ENCODE results near the gene CLDND2.
A peak's percentile ranks its signal among the peaks of the same experiment; 100 is the strongest.

CLDND2 gene

GRCh38 chr19:51367255-51367564 lies 1.6 kb downstream of the CLDND2 start:
- CTCF ChIA-PET = interaction anchor here (1.0 kb wide), 1 partner anchor 28 kb away, joined by 4 read pairs; no protein-coding TSS in a partner anchor

GRCh38 chr19:51366389-51367254 lies 2.2 kb downstream of the CLDND2 start:
- H3K27ac ChIP-seq (ENCODE audit: extremely low read depth, low read depth, low read length) = peak overlapping the region; percentile 85
- ChIA-PET POLR2A (interaction anchor here (0.9 to 2.7 kb wide), 12 partner anchors 7 to 38 kb away, joined by 3 to 37 read pairs (median 8); partner anchors contain the start of gene VSIG10L), CTCF (interaction anchor here (1.0 to 1.3 kb wide), 3 partner anchors 27 to 28 kb away, joined by 4 to 6 read pairs (median 5); no protein-coding TSS in a partner anchor)
- H3K4me3 ChIP-seq (ENCODE audit: low read depth, low read length) = peak overlapping the region; percentile 77
- H3K4me1 ChIP-seq (ENCODE audit: control insufficient read depth, insufficient read depth, low read length) = peaks cover 10% of the 10 kb centered on the region
- H3K9me3 ChIP-seq (ENCODE audit: control insufficient read depth, insufficient read depth, low read depth, low read length) = no peaks in the 10 kb centered on the region
- no peaks in the 10 kb centered on the region; a peak in 1 of 3 replicates for H3K36me3 ChIP-seq (ENCODE audit: control insufficient read depth in 2 of 2, insufficient read depth in 1 of 2, low read length in 2 of 2)
- TF ChIP-seq ZNF132 (tag by site-specific recombination; IDR thresholded peaks at IDR 0.05; ENCODE audit: borderline replicate concordance) (no peak), ZSCAN30 (tag by site-specific recombination; IDR thresholded peaks at IDR 0.05) (no peak), ZIC2 (tag by site-specific recombination; IDR thresholded peaks at IDR 0.05) (peak; percentile 10; the same call in 1 of the 2 replicates), ZNF629 (tag by site-specific recombination; IDR thresholded peaks at IDR 0.05) (peak; percentile 43), ZNF785 (tag by site-specific recombination; IDR thresholded peaks at IDR 0.05) (peak; percentile 75; the same call in 1 of the 2 replicates), PRDM4 (tag by site-specific recombination; IDR thresholded peaks at IDR 0.05) (peak; percentile 60; the same call in 1 of the 2 replicates), GLIS1 (tag by site-specific recombination; IDR thresholded peaks at IDR 0.05) (no peak; the same call in 1 of the 2 replicates), ZBTB49 (tag by site-specific recombination; IDR thresholded peaks at IDR 0.05; ENCODE audit: low read depth) (no peak), ZNF645 (tag by site-specific recombination; IDR thresholded peaks at IDR 0.05) (peak; percentile 74; the same call in 1 of the 2 replicates), PATZ1 (tag by site-specific recombination; IDR thresholded peaks at IDR 0.05) (peak; percentile 36), ZNF843 (tag by site-specific recombination; IDR thresholded peaks at IDR 0.05) (peak; percentile 79), ZNF707 (tag by site-specific recombination; IDR thresholded peaks at IDR 0.05) (no peak), ZNF18 (tag by site-specific recombination; IDR thresholded peaks at IDR 0.05) (no peak), YY2 (tag by site-specific recombination; IDR thresholded peaks at IDR 0.05) (peak; percentile 76)

More at GRCh38 chr19:51367255-51367564, 1.6 kb downstream of the CLDND2 start:
- Histone ChIP-seq H3K4me3 (ENCODE audit: low read depth, low read length) (peak overlapping the region; percentile 43), H3K27ac (ENCODE audit: extremely low read depth, low read depth, low read length) (peak overlapping the region; percentile 85), H3K9me3 (ENCODE audit: control insufficient read depth, insufficient read depth, low read depth, low read length) (no peaks in the 10 kb centered on the region), H3K36me3 (ENCODE audit: control insufficient read depth in 2 of 2, insufficient read depth in 1 of 2, low read length in 2 of 2) (no peaks in the 10 kb centered on the region; a peak in 1 of 3 replicates), H3K4me1 (ENCODE audit: control insufficient read depth, insufficient read depth, low read length) (peaks cover 10% of the 10 kb centered on the region)
- POLR2A ChIA-PET = interaction anchor here (0.7 to 2.7 kb wide), 11 partner anchors 8 to 29 kb away, joined by 3 to 37 read pairs (median 6); partner anchors contain the start of gene VSIG10L
- peak; percentile 58 for TF ChIP-seq ZBTB20 (tag by site-specific recombination; IDR thresholded peaks at IDR 0.05)
- TF ChIP-seq HIC1 (tag by site-specific recombination; IDR thresholded peaks at IDR 0.05) = no peak
- TF ChIP-seq ZNF654 (tag by site-specific recombination; IDR thresholded peaks at IDR 0.05; ENCODE audit: low read depth) = no peak
- peak; percentile 50 for TF ChIP-seq GLIS1 (tag by site-specific recombination; IDR thresholded peaks at IDR 0.05)
